HUDEP-2 (cell line): ENCODE data around the gene TECPR2.
A peak's percentile ranks its signal among the peaks of the same experiment; 100 is the strongest.

ENCODE experiments used
- DNase-seq, 76 experiments: peaks; one replicate each; lab custom pipeline; 2025; ENCODE audit not compliant: unreplicated experiment in 76 of 76; lab: John Stamatoyannopoulos, UW

The TECPR2 gene

GRCh38 chr14:102505000-102505619 is 142.4 kb downstream of the TECPR2 start:
- no peak for DNase-seq

- no peak for DNase-seq
Observed at GRCh38 chr14:102505775-102506625, 143.3 kb downstream of the TECPR2 start.

- no peak for DNase-seq
Observed at GRCh38 chr14:102506626-102506925, 143.8 kb downstream of the TECPR2 start.

GRCh38 chr14:102507081-102507856 is 144.5 kb downstream of the TECPR2 start:
- no peak for DNase-seq

- no peak for DNase-seq
Observed at GRCh38 chr14:102507857-102508312, 145.1 kb downstream of the TECPR2 start.

- peak in 72 of 76 experiments; percentile 4 to 84 (median 66) for DNase-seq
Observed at GRCh38 chr14:102508410-102508773, 145.7 kb downstream of the TECPR2 start.

GRCh38 chr14:102508774-102509745 is 146.3 kb downstream of the TECPR2 start:
- DNase-seq, result peak in 47 of 76 experiments; percentile 18 to 81 (median 45)

GRCh38 chr14:102509746-102510615 is 147.2 kb downstream of the TECPR2 start, which contains the start of gene ANKRD9:
Gene ANKRD9 (minus strand): TSS chr14:102509776. CDS start chr14:102507889, 1,887 bp downstream.
- peak in 74 of 76 experiments; percentile 26 to 96 (median 89) for DNase-seq

- DNase-seq, result peak in 69 of 76 experiments; percentile 3 to 82 (median 64)
Observed at GRCh38 chr14:102510616-102511520, 148.1 kb downstream of the TECPR2 start.

- DNase-seq, result peak in 1 of 76 experiments; percentile 11
Observed at GRCh38 chr14:102511538-102511937, 148.8 kb downstream of the TECPR2 start.

GRCh38 chr14:102512793-102513300 is 150.1 kb downstream of the TECPR2 start:
- DNase-seq, result no peak

GRCh38 chr14:102513899-102514772 is 151.4 kb downstream of the TECPR2 start:
- no peak for DNase-seq

- DNase-seq, result no peak
Observed at GRCh38 chr14:102514987-102515733, 152.4 kb downstream of the TECPR2 start.

- DNase-seq, result peak in 28 of 76 experiments; percentile 11 to 62 (median 36)
Observed at GRCh38 chr14:102516531-102517391, 154.0 kb downstream of the TECPR2 start.

- DNase-seq, result no peak
Observed at GRCh38 chr14:102517392-102518062, 154.8 kb downstream of the TECPR2 start.
